IPS-NIHi11 (cell line): ENCODE results near the gene ZNF546.

ENCODE experiments used
- DNase-seq: peaks from one replicate; pipeline ENCODE4 v3.0.0; 2012; ENCODE audit warnings: mixed read lengths, low spot score

The ZNF546 gene

GRCh38 chr19:40055832-40056504 lies 59.1 kb downstream of the ZNF546 start, which contains the start of gene ZNF780B:
ZNF780B (minus strand) TSS chr19:40056231; CDS start chr19:40050332, 5,899 bp downstream.
- peak; percentile 83 for DNase-seq

- no peak for DNase-seq
Observed at GRCh38 chr19:40056505-40056904, 59.6 kb downstream of the ZNF546 start.

- DNase-seq = no peak
Observed at GRCh38 chr19:40057166-40057565, 60.3 kb downstream of the ZNF546 start.

GRCh38 chr19:40059624-40060023 lies 62.8 kb downstream of the ZNF546 start:
- no peak for DNase-seq

GRCh38 chr19:40070058-40070457 lies 73.2 kb downstream of the ZNF546 start:
- DNase-seq = no peak
